ENCODE results near the gene TOMM34. TPM values are rescaled to one million over a fixed set of nuclear protein-coding genes. Genes with fewer than 3 reads are reported as not detected.
A peak's percentile ranks its signal among the peaks of the same experiment; 100 is the strongest.

TOMM34 gene
- total RNA-seq, 1 experiment from 2014 or later: 35.9 TPM

DNA sequence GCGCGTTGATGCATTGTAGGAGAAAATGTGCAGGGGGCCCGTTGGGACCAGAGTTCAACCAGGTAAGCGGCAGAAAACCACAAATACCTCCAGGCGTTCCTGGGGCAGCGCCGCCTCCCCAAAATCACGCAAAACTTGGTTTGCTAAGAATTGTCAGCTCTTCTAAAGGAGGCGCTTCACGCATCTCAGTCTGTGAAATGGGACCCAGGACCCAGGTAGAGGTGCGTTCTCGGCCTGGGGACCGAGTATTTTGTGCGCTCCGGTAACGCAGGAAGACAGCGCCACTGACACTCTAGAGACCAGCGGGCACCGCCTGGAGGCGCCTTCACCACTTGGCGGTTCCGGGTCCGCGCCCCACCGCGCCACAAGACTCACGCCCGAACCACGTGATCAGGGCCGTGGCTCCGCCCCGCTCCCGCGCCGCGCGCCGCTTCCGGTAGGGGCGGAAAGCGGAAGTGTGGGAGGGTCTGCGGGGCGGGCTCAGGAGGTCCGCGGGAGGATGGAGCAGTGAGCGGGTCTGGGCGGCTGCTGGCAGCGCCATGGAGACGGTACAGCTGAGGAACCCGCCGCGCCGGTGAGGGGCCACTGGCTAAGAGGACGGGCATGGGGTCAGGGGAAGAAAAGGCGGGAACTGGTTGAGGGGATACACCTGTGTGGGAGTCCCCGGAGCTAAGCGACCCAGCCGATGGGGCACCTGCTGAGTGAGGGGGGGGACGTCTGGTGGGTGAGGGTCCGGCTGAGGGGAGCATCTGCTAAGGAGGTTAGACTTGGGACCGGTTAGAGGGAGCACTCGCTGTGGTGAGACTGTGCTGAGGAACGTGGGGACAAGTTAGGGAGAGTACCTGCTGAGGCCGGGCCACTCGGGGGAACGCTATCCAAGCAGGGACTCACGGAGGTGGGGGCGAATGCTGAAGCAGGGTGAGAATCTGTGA lies 6.1 kb upstream of the TOMM34 start, which contains the start of gene STK4 (continued):
- TF ChIP-seq, protein P1, sequence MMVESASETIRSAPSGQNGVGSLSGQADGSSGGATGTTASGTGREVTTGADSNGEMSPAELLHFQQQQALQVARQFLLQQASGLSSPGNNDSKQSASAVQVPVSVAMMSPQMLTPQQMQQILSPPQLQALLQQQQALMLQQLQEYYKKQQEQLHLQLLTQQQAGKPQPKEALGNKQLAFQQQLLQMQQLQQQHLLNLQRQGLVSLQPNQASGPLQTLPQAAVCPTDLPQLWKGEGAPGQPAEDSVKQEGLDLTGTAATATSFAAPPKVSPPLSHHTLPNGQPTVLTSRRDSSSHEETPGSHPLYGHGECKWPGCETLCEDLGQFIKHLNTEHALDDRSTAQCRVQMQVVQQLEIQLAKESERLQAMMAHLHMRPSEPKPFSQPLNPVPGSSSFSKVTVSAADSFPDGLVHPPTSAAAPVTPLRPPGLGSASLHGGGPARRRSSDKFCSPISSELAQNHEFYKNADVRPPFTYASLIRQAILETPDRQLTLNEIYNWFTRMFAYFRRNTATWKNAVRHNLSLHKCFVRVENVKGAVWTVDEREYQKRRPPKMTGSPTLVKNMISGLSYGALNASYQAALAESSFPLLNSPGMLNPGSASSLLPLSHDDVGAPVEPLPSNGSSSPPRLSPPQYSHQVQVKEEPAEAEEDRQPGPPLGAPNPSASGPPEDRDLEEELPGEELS (CRISPR knock-in tag; IDR thresholded peaks at IDR 0.05): peak; percentile 80; the same call in 1 of the 2 replicates
- 0 out of 2 replicates have a peak, but pooled peaks have one; percentile 58 for TF ChIP-seq CREM (CRISPR knock-in tag; IDR thresholded peaks at IDR 0.05)

DNA sequence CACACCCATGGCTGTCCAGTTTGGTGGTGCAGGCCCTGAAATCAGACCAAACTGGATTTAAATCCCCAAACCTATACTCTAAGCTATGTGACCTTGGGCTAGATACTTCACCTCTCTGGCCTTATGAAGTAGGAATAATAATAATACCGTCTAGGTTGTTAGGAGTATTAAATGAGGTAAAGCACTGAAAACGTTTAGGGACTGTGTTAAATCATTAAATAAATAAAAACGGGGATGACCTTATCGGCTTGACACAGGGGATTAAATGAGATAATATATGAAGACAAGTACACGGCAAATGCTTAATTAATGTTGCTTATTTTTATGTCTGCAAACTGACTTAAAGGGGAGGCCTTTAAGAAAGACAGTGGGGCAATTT lies 5.4 kb upstream of the TOMM34 start:
- H3K36me3 Mint-ChIP-seq: no peaks in the 10 kb centered on the region
- TF ChIP-seq, protein P2, sequence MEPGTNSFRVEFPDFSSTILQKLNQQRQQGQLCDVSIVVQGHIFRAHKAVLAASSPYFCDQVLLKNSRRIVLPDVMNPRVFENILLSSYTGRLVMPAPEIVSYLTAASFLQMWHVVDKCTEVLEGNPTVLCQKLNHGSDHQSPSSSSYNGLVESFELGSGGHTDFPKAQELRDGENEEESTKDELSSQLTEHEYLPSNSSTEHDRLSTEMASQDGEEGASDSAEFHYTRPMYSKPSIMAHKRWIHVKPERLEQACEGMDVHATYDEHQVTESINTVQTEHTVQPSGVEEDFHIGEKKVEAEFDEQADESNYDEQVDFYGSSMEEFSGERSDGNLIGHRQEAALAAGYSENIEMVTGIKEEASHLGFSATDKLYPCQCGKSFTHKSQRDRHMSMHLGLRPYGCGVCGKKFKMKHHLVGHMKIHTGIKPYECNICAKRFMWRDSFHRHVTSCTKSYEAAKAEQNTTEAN (CRISPR knock-in tag; IDR thresholded peaks at IDR 0.05): no peak
- TF ChIP-seq, protein P3, sequence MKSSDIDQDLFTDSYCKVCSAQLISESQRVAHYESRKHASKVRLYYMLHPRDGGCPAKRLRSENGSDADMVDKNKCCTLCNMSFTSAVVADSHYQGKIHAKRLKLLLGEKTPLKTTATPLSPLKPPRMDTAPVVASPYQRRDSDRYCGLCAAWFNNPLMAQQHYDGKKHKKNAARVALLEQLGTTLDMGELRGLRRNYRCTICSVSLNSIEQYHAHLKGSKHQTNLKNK (CRISPR knock-in tag; IDR thresholded peaks at IDR 0.05): no peak
- TF ChIP-seq MXD4 (CRISPR knock-in tag; IDR thresholded peaks at IDR 0.05; ENCODE audit: borderline replicate concordance): no peak
- TF ChIP-seq, protein P4, sequence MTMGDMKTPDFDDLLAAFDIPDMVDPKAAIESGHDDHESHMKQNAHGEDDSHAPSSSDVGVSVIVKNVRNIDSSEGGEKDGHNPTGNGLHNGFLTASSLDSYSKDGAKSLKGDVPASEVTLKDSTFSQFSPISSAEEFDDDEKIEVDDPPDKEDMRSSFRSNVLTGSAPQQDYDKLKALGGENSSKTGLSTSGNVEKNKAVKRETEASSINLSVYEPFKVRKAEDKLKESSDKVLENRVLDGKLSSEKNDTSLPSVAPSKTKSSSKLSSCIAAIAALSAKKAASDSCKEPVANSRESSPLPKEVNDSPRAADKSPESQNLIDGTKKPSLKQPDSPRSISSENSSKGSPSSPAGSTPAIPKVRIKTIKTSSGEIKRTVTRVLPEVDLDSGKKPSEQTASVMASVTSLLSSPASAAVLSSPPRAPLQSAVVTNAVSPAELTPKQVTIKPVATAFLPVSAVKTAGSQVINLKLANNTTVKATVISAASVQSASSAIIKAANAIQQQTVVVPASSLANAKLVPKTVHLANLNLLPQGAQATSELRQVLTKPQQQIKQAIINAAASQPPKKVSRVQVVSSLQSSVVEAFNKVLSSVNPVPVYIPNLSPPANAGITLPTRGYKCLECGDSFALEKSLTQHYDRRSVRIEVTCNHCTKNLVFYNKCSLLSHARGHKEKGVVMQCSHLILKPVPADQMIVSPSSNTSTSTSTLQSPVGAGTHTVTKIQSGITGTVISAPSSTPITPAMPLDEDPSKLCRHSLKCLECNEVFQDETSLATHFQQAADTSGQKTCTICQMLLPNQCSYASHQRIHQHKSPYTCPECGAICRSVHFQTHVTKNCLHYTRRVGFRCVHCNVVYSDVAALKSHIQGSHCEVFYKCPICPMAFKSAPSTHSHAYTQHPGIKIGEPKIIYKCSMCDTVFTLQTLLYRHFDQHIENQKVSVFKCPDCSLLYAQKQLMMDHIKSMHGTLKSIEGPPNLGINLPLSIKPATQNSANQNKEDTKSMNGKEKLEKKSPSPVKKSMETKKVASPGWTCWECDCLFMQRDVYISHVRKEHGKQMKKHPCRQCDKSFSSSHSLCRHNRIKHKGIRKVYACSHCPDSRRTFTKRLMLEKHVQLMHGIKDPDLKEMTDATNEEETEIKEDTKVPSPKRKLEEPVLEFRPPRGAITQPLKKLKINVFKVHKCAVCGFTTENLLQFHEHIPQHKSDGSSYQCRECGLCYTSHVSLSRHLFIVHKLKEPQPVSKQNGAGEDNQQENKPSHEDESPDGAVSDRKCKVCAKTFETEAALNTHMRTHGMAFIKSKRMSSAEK (CRISPR knock-in tag; IDR thresholded peaks at IDR 0.05; ENCODE audit: borderline replicate concordance): no peak
- no peak for TF ChIP-seq TCF7 (CRISPR knock-in tag; IDR thresholded peaks at IDR 0.05; ENCODE audit: low read depth)
- no peak for TF ChIP-seq ZNF317 (CRISPR knock-in tag; IDR thresholded peaks at IDR 0.05; ENCODE audit: borderline replicate concordance, low read depth)
- TF ChIP-seq, protein P5, sequence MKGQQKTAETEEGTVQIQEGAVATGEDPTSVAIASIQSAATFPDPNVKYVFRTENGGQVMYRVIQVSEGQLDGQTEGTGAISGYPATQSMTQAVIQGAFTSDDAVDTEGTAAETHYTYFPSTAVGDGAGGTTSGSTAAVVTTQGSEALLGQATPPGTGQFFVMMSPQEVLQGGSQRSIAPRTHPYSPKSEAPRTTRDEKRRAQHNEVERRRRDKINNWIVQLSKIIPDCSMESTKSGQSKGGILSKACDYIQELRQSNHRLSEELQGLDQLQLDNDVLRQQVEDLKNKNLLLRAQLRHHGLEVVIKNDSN (CRISPR knock-in tag; IDR thresholded peaks at IDR 0.05): no peak
- TF ChIP-seq, protein P6, sequence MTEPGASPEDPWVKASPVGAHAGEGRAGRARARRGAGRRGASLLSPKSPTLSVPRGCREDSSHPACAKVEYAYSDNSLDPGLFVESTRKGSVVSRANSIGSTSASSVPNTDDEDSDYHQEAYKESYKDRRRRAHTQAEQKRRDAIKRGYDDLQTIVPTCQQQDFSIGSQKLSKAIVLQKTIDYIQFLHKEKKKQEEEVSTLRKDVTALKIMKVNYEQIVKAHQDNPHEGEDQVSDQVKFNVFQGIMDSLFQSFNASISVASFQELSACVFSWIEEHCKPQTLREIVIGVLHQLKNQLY (CRISPR knock-in tag; IDR thresholded peaks at IDR 0.05): no peak
- TF ChIP-seq JUN (CRISPR knock-in tag; IDR thresholded peaks at IDR 0.05): no peak
- H3K4me3 Mint-ChIP-seq: peak overlapping the region; percentile 100
- ATAC-seq: no peak
- H3K27me3 Mint-ChIP-seq (ENCODE audit: low read depth): peaks cover 38% of the 10 kb centered on the region
- POLR2A ChIA-PET: no interaction called here
- no peaks in the 10 kb centered on the region for H3K9me3 Mint-ChIP-seq
- peak overlapping the region; percentile 54 for H3K27ac Mint-ChIP-seq
- no peak for DNase-seq (ENCODE audit: low spot score)
- CTCF ChIA-PET: interaction anchor here (1.4 kb wide), 1 partner anchor 131 kb away, joined by 3 read pairs; no protein-coding TSS in a partner anchor
- peaks cover 47% of the 10 kb centered on the region for H3K4me1 Mint-ChIP-seq
